ENCODE data around the gene SAP30BP.

SAP30BP gene

GRCh38 chr17:75626496-75627038 is 40.6 kb upstream of the SAP30BP start:
- no peak for TF ChIP-seq CTCF (conservative IDR thresholded peaks at IDR 0.05; ENCODE audit: low read depth)
- H3K27ac ChIP-seq, result peak overlapping the region; percentile 34
- POLR2A ChIA-PET (ENCODE audit: low non-redundant PET), result no interaction called here
- CTCF ChIA-PET, result interaction anchor here (1.0 kb wide), 1 partner anchor 13 kb away, joined by 3 read pairs; no protein-coding TSS in a partner anchor
- DNase-seq (ENCODE audit: low spot score), result no peak

DNA sequence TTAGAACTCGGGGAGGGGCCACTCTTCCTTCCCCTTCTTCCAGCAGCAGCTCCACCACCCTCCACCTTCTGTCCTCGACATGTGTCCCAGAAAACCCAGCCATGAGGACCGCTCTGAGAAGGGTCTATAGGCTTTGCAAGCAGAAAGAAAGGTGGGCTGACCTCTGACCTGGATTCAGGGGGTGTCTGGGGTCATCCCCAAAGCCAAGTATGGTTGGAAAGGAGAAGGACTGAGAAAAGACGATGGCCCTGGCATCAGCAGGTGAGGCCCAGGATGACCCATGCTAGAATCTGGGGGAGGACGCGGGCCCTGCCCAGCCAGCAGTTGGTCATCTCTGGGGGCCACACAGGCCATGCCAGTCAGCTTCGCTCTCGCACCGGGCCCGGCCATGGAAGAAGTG is 40.0 kb upstream of the SAP30BP start:
- CTCF ChIA-PET, result interaction anchor here (1.0 kb wide), 1 partner anchor 13 kb away, joined by 3 read pairs; no protein-coding TSS in a partner anchor

DNA sequence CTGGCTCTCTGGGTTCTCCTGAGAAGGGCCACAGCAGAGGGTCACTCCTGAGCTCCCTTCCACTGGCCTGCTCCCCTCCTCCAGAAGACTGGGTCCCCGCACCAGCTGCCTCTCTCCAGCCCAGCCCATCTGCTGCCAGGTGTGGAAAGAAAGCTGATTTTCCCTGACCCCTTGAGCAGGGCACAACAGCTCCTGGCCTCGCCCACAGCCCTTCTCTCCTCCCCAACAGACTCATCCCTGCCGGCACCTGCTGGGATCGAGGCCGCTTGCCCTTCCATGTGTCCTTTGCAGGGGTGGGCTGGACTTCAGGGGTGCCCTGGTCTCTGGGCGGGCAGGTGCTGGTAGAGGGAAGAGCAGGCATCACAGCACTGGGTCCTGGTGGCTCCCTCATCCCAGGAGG is 38.7 kb upstream of the SAP30BP start:
- TF ChIP-seq CTCF (conservative IDR thresholded peaks at IDR 0.05; ENCODE audit: low read depth), result no peak
- CTCF ChIA-PET, result interaction anchor here (0.5 to 1.1 kb wide), 3 partner anchors 26 to 119 kb away, joined by 3 read pairs; no protein-coding TSS in a partner anchor
- peak overlapping the region; percentile 11 for H3K27ac ChIP-seq
- DNase-seq (ENCODE audit: low spot score), result no peak
- POLR2A ChIA-PET (ENCODE audit: low non-redundant PET), result no interaction called here

More for the DNA sequence above, 40.0 kb upstream of the SAP30BP start:
- peak overlapping the region; percentile 34 for H3K27ac ChIP-seq
- DNase-seq (ENCODE audit: low spot score), result no peak
- no peak for TF ChIP-seq CTCF (conservative IDR thresholded peaks at IDR 0.05; ENCODE audit: low read depth)
- POLR2A ChIA-PET (ENCODE audit: low non-redundant PET), result no interaction called here

DNA sequence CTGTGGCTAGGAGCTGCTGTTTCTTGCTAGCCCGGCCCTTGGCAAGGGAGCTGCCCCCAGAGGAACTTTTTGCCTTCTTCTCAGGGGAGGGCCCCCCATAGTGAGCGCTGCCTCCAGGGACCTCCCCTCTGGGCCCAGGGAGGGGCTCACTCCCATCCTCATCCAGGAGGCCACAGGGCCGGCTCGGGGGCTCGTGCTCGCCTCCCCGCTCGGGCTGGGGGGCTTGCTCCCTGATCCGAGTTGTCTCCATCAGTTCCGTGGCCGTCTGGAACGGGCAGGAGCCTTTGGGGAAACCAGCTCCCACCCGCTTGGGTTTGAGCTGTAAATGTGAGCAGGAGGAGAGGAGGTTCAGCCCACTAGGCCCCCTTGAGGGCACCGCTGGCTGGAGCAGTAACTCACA is 38.0 kb upstream of the SAP30BP start:
- peak overlapping the region; percentile 11; the same call in 1 of the 2 replicates for H3K27ac ChIP-seq
- DNase-seq (ENCODE audit: low spot score), result no peak
- no peak for TF ChIP-seq CTCF (conservative IDR thresholded peaks at IDR 0.05; ENCODE audit: low read depth)
- CTCF ChIA-PET, result interaction anchor here (0.8 to 1.4 kb wide), 4 partner anchors 9 to 121 kb away, joined by 3 to 4 read pairs (median 3); no protein-coding TSS in a partner anchor
- POLR2A ChIA-PET (ENCODE audit: low non-redundant PET), result interaction anchor here (0.6 kb wide), 1 partner anchor 119 kb away, joined by 4 read pairs; no protein-coding TSS in a partner anchor

DNA sequence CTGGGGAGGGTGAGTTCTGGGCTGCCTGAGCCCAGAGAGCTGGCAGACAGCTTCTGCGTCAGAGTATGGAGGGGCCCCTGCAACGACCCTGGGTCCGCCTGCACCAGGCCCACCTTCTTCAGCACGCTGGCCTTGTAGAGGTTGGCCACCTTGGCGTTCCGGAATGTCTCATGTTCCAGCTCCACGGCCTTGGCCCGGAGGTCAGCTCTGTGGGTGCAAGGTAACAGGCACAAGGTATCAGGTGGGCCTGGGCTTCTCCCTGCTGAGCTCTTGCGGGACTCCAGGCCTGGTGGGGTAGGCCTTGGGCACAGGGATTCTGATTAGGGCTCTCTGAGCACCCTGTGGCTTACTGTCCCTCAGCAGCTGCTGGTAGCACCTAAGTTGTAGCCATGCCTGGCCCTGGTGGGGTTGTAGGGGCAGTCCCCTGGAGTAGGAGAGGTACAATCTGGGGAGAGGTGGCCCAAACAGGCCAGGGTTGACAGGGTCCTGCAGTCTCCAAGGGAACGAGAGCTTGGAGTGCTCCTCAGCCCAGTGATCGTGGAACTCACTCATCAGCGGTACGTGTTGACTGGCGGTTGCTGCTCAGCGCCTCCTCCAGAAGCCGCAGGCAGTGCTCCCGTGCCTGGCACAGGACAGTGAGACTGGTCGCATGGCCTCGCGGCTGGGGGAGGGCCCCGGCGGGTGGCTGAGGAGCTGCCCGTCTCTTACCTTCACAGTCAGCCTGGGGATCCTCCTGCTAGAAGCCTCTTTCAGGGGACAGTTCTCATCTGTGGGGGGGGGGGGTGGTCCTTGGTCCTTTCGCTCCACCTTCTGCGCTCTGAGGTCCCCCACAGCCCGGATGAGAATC is 36.8 kb upstream of the SAP30BP start:
- CTCF ChIA-PET, result interaction anchor here (0.7 to 1.4 kb wide), 5 partner anchors 8 to 214 kb away, joined by 3 to 5 read pairs (median 4); no protein-coding TSS in a partner anchor
- POLR2A ChIA-PET (ENCODE audit: low non-redundant PET), result no interaction called here
- no peak for DNase-seq (ENCODE audit: low spot score)
- TF ChIP-seq CTCF (conservative IDR thresholded peaks at IDR 0.05; ENCODE audit: low read depth), result no peak
- no peak overlapping the region for H3K27ac ChIP-seq

GRCh38 chr17:75631353-75631752 is 35.8 kb upstream of the SAP30BP start:
- ChIA-PET POLR2A (ENCODE audit: low non-redundant PET) (no interaction called here), CTCF (no interaction called here)
- DNase-seq (ENCODE audit: low spot score), result no peak
- TF ChIP-seq CTCF (conservative IDR thresholded peaks at IDR 0.05; ENCODE audit: low read depth), result no peak
- no peak overlapping the region for H3K27ac ChIP-seq
